Stimulated activated CD4-positive, alpha-beta T cell treated with anti-CD3 and anti-CD28 coated beads, Interleukin-1b, Interleukin-23, amount 100 ng/mL, for 4 hours (primary cell): ENCODE data around the gene LTBP2.

Source experiments
- DNase-seq, 2 donors: peaks; one replicate each; pipeline ENCODE4 v3.0.0-alpha.2; 2020; ENCODE audit warnings: low read depth in 2 of 2

Gene LTBP2

GRCh38 chr14:74612350-74613021, 449 bp upstream of the LTBP2 start:
- peak; percentile 77 to 88 for DNase-seq

- DNase-seq = no peak
Observed at GRCh38 chr14:74610866-74611649, 979 bp downstream of the LTBP2 start.

- no peak for DNase-seq
Observed at GRCh38 chr14:74610199-74610865, 1.7 kb downstream of the LTBP2 start.

- DNase-seq = no peak
Observed at GRCh38 chr14:74609721-74610120, 2.3 kb downstream of the LTBP2 start.

GRCh38 chr14:74608959-74609611, 3.0 kb downstream of the LTBP2 start:
- peak; percentile 77 to 87 for DNase-seq

- DNase-seq = no peak
Observed at GRCh38 chr14:74606727-74607126, 5.3 kb downstream of the LTBP2 start.

GRCh38 chr14:74605531-74606223, 6.4 kb downstream of the LTBP2 start:
- DNase-seq = no peak

- no peak for DNase-seq
Observed at GRCh38 chr14:74604911-74605310, 7.1 kb downstream of the LTBP2 start.

- DNase-seq = no peak
Observed at GRCh38 chr14:74604157-74604556, 7.9 kb downstream of the LTBP2 start.

- DNase-seq = no peak
Observed at GRCh38 chr14:74601982-74602381, 10.1 kb downstream of the LTBP2 start.

- no peak for DNase-seq
Observed at GRCh38 chr14:74599946-74600345, 12.1 kb downstream of the LTBP2 start.

- DNase-seq = no peak
Observed at GRCh38 chr14:74599321-74599761, 12.7 kb downstream of the LTBP2 start.

GRCh38 chr14:74596741-74597450, 15.1 kb downstream of the LTBP2 start:
- no peak for DNase-seq

- no peak for DNase-seq
Observed at GRCh38 chr14:74595006-74595735, 16.9 kb downstream of the LTBP2 start.

GRCh38 chr14:74594606-74595005, 17.4 kb downstream of the LTBP2 start:
- DNase-seq = no peak

- DNase-seq = no peak
Observed at GRCh38 chr14:74594029-74594428, 18.0 kb downstream of the LTBP2 start.

GRCh38 chr14:74593241-74593953, 18.6 kb downstream of the LTBP2 start:
- no peak for DNase-seq

- DNase-seq = no peak
Observed at GRCh38 chr14:74592476-74593201, 19.4 kb downstream of the LTBP2 start.

GRCh38 chr14:74591899-74592298, 20.1 kb downstream of the LTBP2 start:
- DNase-seq = no peak
